AG04450 (cell line): ENCODE measurements around the gene STK11IP. TPM values are rescaled to one million over a fixed set of nuclear protein-coding genes. Genes with fewer than 3 reads are reported as not detected.

Experiments used
- CTCF ChIA-PET: fragments of 300-600, 350-600 bp; formaldehyde crosslinking; extraction: SDS; loops from one replicate; lab custom pipeline; 2022; ENCODE audit warnings: antibody characterized with exemption, inconsistent platforms; lab: Charles Lee
- POLR2A ChIA-PET: fragments of 350-600 bp; formaldehyde crosslinking; extraction: SDS; loops from one replicate; lab custom pipeline; 2021; ENCODE audit warnings: antibody characterized with exemption, inconsistent platforms; lab: Yijun Ruan, JAX
- DNase-seq: peaks from one replicate; pipeline ENCODE4 v3.0.0-alpha.2; 2011; ENCODE audit warnings: low read depth, low spot score
- H3K27ac ChIP-seq: one replicate; pipeline ENCODE4 v1.5.1; 2012; ENCODE audit warnings: low read depth, low read length, control low read depth
- H3K27me3 ChIP-seq: one replicate; pipeline ENCODE4 v1.6.0; 2012; ENCODE audit warnings: low read length; ENCODE audit not compliant: control insufficient read depth, insufficient read depth
- H3K4me3 ChIP-seq: 2 replicates; pipeline ENCODE4 v1.5.1; 2011; ENCODE audit warnings: mild to moderate bottlenecking, low read depth, low read length, control low read depth
- H3K9me3 ChIP-seq: 2 replicates; pipeline ENCODE4 v1.5.1; 2012; ENCODE audit warnings: low read length; ENCODE audit not compliant: control insufficient read depth, insufficient read depth
- CTCF ChIP-seq: IDR thresholded peaks from 2 replicates; pipeline ENCODE4 v1.5.1; 2011; ENCODE audit warnings: low read depth, low read length, control low read depth, inconsistent platforms
- polyA plus RNA-seq: library from polyadenylated mRNA; depleted of rRNA; stranded (reverse); fragments of >200 nt; gene quantifications from 2 replicates; pipeline ENCODE4 v1.2.3, GENCODE V29; 2011

STK11IP gene
- polyA plus RNA-seq, 1 experiment = 7.7 TPM

DNA sequence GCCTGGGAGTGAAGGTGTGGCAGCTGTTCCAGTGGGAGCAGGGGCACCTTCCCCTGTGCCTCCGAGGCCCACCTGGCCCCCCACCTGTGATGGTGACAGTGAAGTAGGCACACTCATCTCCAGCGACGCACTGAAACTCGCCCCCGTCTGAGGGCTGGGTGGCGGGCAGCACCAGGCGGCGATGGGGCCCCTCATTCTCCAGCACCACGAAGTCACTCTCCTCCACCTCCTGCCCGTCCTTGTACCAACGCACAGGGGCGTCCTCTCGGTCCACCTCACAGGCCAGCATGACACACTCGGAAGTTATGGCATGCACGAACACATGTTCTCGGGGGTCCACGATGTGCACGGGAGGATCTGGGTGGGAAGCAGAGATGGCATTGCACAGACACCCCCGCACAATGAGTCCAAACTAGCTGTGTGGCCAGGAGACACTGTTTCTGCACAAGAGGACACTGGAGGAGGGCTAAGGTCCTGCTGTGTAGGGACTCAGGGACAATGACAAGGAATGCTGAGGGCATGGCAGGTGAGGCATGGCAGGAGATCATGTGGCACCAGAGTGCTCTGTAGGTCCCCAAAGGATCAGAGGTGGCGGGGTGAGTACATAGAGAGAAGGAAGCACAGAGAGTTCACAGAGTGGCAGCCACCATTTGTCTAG is 34.3 kb upstream of the STK11IP start:
- TF ChIP-seq CTCF = no peak
- Histone ChIP-seq H3K9me3 (peaks cover 8% of the 10 kb centered on the region; the same call in 1 of the 2 replicates), H3K27ac (no peak overlapping the region), H3K4me3 (no peak overlapping the region), H3K27me3 (no peaks in the 10 kb centered on the region)
- ChIA-PET POLR2A (interaction anchor here (1.4 kb wide), 1 partner anchor 11 kb away, joined by 3 read pairs; no protein-coding TSS in a partner anchor), CTCF (no interaction called here)
- DNase-seq = no peak

DNA sequence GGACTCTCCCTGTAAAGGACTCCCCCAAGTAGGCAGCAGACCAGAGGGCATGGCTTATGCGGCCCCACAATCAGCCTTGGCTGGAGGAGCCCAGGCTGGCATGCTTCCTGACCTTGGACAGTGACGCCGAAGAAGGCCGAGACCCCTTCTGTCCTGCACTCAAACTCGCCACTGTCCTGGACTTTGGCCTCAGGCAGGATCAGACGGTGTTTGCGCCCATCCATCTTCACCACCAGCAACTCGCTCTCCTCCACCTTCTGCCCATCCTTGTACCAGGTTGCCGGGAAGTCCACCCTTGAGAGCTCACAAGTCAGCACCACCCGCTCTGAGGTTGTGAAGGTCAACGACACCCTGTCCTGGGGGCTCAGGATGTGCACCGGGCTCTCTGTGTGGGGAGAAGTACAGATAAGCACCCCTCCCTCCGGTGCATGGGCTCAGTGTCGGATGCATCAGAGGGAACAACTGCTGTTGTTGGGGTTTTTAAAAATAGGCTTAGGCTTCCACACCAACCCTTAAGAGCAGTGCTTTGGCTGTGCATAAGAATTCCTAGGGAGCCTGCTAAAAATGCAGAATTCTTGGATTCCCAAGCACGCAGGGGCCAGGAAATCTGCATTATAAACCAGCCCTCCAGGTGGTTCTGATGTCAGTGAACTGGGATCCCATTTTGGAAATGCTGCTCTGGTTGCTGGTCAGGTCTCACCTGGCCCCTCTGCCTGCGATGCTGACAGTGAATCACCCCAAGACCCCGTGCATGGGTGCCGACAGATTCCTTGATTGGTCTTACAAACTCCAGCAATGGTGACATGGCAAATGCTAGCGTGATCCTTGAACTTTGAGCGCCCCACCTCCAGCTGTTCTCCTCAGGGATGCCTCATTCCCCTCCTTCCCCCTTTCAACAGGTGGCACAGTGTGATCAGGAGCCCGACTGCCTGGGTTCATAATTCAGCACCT is 32.3 kb upstream of the STK11IP start:
- ChIA-PET CTCF (no interaction called here), POLR2A (interaction anchor here (1.0 kb wide), 1 partner anchor 13 kb away, joined by 3 read pairs; no protein-coding TSS in a partner anchor)
- Histone ChIP-seq H3K27me3 (no peaks in the 10 kb centered on the region), H3K9me3 (peaks cover 4% of the 10 kb centered on the region; the same call in 1 of the 2 replicates), H3K4me3 (no peak overlapping the region), H3K27ac (no peak overlapping the region)
- DNase-seq = no peak
- no peak for TF ChIP-seq CTCF

GRCh38 chr2:219566640-219567039 is 31.0 kb upstream of the STK11IP start:
- CTCF ChIA-PET = no interaction called here
- TF ChIP-seq CTCF = no peak
- POLR2A ChIA-PET = no interaction called here
- no peak overlapping the region for H3K27ac ChIP-seq
- H3K9me3 ChIP-seq = peaks cover 4% of the 10 kb centered on the region; the same call in 1 of the 2 replicates
- no peak overlapping the region for H3K4me3 ChIP-seq
- DNase-seq = no peak
- no peaks in the 10 kb centered on the region for H3K27me3 ChIP-seq

GRCh38 chr2:219567131-219567530 is 30.5 kb upstream of the STK11IP start:
- POLR2A ChIA-PET = no interaction called here
- TF ChIP-seq CTCF = no peak
- no peak overlapping the region for H3K27ac ChIP-seq

More at GRCh38 chr2:219567131-219567530, 30.5 kb upstream of the STK11IP start:
- no peaks in the 10 kb centered on the region for H3K27me3 ChIP-seq
- no peak for DNase-seq
- H3K4me3 ChIP-seq = no peak overlapping the region
- CTCF ChIA-PET = no interaction called here
- H3K9me3 ChIP-seq = peaks cover 4% of the 10 kb centered on the region; the same call in 1 of the 2 replicates
